Breast epithelium (tissue), 3 donors: Measurements from ENCODE around the gene MED1.
A peak's percentile ranks its signal among the peaks of the same experiment; 100 is the strongest.

Experiments
- POLR2A ChIP-seq: fragments of 450-650 bp; IDR thresholded peaks from one replicate; pipeline ENCODE4 v1.6.1; 2016; ENCODE audit warnings: antibody characterized with exemption, mild to moderate bottlenecking, moderate library complexity
- POLR2AphosphoS5 ChIP-seq, 3 donors: sonication (generic); formaldehyde crosslinking; IDR thresholded peaks; one replicate each; pipeline ENCODE4 v1.6.1; 2017; ENCODE audit warnings: antibody characterized with exemption in 3 of 3
- TF ChIP-seq, protein P1 (sequence below), 3 donors: fragments of 450-650 bp; IDR thresholded peaks; one replicate each; pipeline ENCODE4 v1.5.1; 2016 to 2017; ENCODE audit warnings: antibody characterized with exemption in 3 of 3, mild to moderate bottlenecking in 3 of 3, moderate library complexity in 3 of 3

DNA sequence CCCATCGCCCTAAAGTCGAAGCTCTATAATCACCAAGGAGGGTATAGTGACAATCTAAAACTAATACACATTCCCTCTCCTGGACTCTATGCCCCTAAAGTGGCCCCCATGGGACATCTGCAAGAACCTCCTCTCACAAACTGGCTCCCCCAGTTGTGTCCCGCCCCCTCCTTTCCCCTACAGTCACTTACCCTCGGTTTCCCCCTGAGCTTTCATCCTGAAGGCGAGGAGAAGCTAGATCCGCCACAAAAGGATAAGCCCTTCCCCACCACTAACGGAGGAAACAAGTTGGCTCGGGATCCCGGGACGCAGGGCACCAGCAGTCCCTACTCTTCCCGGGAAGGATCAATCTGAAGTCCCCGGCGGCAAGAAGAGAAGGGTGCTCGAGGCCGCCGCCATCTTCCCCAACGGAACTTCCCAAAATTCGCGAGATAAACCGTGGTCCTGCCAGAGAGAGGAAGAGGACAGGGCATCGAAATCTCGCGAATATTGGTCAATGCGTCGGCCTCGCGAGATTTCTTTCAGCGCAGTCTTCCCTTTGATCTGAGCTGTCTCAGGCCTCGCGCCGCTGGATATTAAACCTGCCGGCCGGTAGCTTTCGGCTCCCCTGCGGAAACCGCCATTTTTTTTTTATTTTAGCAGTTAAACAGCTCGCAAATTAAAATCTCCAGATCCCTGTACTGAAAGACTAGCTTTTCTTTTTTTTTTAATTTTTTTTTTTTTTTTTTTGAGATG lies at the start of gene MED1:
- TF ChIP-seq, protein P1, sequence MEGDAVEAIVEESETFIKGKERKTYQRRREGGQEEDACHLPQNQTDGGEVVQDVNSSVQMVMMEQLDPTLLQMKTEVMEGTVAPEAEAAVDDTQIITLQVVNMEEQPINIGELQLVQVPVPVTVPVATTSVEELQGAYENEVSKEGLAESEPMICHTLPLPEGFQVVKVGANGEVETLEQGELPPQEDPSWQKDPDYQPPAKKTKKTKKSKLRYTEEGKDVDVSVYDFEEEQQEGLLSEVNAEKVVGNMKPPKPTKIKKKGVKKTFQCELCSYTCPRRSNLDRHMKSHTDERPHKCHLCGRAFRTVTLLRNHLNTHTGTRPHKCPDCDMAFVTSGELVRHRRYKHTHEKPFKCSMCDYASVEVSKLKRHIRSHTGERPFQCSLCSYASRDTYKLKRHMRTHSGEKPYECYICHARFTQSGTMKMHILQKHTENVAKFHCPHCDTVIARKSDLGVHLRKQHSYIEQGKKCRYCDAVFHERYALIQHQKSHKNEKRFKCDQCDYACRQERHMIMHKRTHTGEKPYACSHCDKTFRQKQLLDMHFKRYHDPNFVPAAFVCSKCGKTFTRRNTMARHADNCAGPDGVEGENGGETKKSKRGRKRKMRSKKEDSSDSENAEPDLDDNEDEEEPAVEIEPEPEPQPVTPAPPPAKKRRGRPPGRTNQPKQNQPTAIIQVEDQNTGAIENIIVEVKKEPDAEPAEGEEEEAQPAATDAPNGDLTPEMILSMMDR (IDR thresholded peaks at IDR 0.05) = no peak
- TF ChIP-seq POLR2A (peak; percentile 38), POLR2AphosphoS5 (IDR thresholded peaks at IDR 0.05) (peak; percentile 75 to 87 (median 84))
